Measurements from ENCODE around the gene C18orf54.

- TF ChIP-seq CTCF (IDR thresholded peaks at IDR 0.05) (no peak), POLR2AphosphoS5 (IDR thresholded peaks at IDR 0.05) (no peak), POLR2A (IDR thresholded peaks at IDR 0.05; ENCODE audit: low read depth) (no peak)
Observed at GRCh38 chr18:54387631-54388030, 29.9 kb downstream of the C18orf54 start.

Data from esophagus muscularis mucosa (tissue), 3 donors.